GM18870 (cell line): ENCODE results near the gene APBA2.

Experiments
- ATAC-seq: cut with Tn5 transposase; IDR thresholded peaks from one replicate; pipeline ENCODE4 v1.9.1; 2021; ENCODE audit warnings: moderate library complexity; ENCODE audit not compliant: unreplicated experiment

APBA2 gene

GRCh38 chr15:28955160-28955992, 69.6 kb downstream of the APBA2 start:
- no peak for ATAC-seq

DNA sequence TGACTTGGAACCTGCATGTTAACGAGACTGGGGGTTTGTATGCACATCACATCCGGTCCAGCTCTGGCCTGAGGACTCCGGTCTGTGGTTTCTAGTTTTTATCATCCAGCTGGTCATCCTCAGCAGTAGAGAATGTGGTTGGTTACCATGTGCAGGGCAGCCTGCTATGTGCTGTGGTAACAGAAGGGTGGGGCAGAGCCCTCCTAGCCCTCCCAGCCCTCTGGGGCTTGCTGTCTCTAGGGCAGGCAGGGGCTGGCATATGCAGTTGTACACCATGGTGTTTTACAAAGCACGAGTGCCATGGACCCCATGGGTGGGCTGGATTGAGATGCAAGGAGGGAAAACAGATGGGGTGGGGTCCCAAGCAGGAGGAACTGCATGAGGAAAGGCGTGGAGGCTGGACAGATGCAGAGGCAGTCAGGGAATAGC, 70.2 kb downstream of the APBA2 start:
- no peak for ATAC-seq

GRCh38 chr15:28956491-28956890, 70.7 kb downstream of the APBA2 start:
- ATAC-seq, result no peak

- no peak for ATAC-seq
These were observed 72.1 kb downstream of the APBA2 start for GRCh38 chr15:28957606-28958498.

DNA sequence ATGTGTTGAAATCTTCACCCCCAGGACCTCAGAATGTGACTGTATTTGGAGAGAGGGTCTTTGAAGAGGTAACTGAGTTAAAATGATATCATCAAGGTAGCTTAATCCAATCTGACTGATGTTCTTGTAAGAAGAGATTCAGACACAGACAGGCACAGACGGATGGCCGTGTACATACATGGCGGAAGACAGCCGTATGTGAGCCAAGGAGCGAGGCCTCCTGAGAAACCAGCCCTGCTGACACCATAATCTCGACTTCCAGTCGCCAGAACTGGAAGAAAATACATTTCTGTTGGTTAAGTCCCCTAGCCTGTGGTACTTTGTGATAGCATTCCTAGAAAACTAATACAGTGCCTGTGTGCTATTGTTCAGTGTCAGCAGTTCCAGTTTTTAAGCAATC, 73.6 kb downstream of the APBA2 start:
- ATAC-seq, result no peak

DNA sequence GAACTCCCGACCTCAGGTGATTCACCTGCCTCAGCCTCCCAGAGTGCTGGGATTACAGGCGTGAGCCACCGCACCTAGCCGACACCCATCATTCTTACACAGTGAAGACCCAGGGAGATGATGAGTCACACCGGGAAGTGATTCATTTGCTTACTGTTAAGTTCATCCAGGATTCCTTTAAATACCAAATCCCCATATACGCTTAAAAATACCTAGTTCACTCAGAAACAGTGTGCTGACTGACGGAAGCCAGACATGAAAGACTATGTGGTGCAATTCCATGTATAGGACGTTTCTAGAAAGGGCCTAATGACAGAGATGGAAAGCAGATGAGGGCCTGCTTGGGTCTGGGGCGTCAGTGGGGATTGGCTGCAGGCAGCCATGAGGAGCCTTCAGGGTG, 75.2 kb downstream of the APBA2 start:
- ATAC-seq, result no peak

DNA sequence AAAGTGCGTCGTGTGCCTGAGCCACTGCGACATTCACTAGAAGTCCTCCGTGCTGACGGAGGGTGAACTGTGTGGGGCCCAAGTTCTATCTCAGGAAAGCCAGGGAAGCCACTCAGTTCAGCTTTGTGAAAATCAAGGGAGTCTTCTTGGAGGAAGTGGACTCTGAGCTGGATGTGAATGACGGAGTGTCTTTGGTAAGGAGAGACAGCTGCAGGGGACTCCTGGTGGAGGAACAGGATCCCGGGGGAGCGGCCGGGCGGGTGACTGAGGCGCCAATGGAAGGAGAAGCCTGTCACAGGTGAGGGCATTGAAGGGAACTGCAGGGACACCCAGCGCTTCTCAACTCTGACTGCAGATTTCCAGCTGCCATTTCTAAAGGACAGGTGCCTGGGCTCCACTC, 75.6 kb downstream of the APBA2 start:
- no peak for ATAC-seq

DNA sequence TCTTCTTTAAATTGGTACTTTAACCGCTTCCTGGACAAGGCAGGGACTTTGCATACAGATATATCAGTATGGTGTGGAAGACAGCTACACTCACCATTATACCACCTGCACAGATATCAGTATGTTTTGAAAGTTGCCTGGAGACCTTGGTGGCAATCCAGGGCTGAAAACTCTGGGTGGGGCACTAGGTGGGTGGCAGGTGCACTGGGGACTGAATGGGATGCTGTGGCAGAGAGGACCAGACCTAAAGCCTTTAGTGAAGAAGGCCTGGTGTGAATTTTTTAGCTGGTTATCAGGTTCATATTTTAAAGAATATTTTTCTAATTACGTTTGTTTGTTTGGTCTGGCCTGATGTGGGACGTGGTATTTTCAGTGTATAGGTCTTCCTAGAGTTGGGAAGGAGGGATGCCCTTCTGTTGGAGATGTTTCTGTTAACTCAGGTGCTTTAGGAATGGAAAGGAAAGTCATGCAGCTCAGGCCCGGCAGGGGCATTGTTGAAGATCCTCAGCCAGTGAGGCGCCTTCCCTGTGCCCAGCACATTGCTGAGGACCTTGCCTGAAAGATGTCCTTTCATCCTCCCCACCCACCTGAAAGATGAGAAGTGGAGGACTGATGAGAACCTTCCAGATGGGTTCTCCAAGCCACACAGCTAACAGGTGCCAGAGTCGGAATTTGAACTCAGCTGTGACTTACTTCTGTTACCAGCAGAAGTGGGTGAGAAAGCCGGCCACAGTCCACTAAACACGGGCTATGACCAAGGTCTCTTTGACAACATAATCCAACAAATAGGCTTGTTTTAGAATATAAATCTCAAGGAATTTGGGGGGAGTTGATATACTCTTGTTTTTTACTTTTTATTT, 77.3 kb downstream of the APBA2 start:
- ATAC-seq, result no peak

DNA sequence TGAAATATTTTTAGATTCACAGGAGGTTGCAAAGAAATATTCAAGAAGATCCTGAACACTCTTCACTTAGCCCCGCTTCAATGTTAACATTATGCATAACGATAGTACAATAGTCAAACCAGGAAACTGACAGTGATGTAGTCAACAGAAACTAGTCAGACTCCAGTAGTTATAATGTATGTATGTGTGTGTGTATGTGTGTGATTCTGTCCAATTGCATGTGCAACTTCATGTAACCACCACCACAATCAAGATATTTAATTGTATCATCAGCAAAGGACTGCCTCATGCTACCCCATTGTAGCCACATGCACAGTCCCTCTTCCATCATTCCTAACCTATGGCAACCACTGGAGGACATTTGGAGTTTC, 77.9 kb downstream of the APBA2 start:
- ATAC-seq, result no peak

- ATAC-seq, result no peak
These were observed 78.3 kb downstream of the APBA2 start for GRCh38 chr15:28964098-28964497.

DNA sequence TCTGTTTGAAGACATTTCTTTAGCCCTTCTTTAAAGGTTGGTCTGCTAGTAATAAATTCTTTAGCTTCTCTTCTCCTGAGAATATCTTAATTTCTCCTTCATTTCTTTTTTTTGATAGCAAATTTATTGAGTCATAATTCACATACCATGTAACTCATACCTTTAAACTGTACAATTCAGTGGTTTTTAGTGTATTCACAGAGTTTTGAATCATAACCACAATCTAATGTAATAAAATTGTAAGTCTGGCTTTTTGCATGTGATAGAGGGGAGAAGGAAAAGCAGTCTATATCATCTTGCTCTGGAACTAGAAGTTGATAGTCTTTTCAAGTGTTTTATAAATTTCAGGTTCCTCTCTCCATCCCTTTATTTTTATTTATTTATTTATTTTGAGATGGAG, 81.3 kb downstream of the APBA2 start:
- no peak for ATAC-seq

- ATAC-seq, result no peak
These were observed 82.2 kb downstream of the APBA2 start for GRCh38 chr15:28967990-28968389.

DNA sequence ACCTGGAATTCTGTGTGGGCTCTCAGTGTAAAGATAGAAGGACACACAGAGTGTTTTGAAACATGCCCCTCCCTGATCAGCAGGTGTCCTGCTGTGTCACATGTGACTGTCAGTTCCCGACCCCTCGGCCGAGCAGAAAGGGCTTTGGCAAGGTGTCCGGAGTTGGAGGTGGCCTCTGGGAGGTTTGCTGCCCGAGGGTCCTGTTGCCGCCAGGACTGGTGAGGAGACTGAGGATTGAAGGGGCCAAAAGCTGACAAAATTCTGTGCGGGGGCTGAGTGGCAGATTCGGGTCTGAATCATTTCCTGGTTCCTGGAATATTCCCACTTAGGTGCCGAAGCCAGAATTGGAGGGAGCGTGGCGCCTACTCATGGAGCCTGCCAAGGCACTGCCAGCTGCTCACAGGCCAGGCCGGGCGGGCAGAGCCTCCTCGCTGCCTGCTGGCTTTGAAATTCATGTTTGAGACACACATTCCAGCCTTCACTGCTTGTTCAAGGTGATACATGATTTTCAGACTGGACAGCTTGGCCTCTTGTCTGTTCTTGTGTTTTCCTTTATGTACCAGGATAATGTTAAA, 83.8 kb downstream of the APBA2 start:
- ATAC-seq, result no peak

- no peak for ATAC-seq
These were observed 88.4 kb downstream of the APBA2 start for GRCh38 chr15:28974142-28974541.

DNA sequence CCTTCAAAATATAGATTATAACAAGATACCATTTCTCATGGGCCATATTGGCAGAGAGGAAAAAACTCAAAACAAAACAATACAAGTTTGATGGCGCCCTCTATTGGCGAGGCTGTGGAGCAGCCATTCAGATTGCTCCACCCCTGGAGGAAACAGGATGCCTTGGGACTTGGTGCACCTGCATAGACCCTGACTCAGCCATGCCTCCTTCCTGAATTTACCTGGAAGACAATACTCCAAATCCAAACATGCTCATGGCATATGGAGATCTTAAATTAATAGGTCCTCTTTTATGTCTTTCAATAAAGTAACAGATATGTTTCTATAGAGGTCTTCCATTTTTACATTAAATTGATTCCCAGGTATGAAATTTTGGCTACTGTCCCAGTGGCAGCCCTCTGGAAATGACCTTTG, 90.0 kb downstream of the APBA2 start:
- ATAC-seq, result no peak

DNA sequence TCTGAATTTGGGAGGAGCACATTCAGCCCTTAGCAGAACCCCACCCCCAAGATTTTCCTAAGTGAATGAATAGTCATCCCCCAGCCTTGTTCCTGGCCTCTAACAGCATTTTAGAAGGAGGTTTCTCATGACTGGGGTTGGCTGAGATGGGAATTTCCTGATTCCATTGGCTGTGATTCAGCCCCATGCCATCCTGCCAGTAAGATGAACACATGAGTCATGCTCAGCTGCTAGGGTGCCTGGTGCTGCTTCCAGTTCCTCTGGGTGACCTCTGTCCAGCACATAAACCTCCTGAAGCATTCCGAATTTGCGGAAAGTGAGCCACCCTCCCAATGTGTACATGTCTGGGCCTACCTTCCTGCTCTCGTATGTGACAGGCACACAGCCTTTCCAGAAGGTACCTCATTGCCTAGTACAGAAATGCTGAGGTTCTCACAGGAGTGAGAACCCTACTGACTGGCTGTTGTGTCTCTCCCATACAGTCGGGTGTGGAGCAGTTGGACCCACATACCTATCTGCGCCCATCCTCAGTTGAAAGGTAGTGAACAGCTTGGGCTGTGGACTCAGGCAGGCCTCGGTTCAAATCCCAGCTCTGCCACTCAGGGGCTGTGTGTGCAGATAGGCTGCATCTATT, 91.7 kb downstream of the APBA2 start:
- no peak for ATAC-seq

DNA sequence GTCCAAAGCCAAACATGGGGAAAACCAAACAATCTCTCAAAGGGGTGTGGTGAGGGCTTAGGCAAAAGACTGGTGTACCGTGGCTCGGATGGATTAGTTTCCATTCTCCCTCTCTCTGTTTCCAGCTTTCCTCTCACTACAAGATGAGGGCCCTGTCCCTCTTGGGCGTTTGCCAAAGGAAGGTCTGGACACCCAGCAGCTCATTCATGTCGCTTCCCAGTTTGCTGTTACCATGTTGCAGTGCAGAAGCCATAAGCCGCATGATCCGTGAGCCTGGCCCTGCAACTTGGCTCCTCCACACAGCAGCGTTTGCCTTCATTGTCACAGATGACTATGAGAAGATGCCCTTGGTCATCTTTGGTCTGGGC, 92.2 kb downstream of the APBA2 start:
- no peak for ATAC-seq

- ATAC-seq, result no peak
These were observed 92.9 kb downstream of the APBA2 start for GRCh38 chr15:28978661-28979060.

DNA sequence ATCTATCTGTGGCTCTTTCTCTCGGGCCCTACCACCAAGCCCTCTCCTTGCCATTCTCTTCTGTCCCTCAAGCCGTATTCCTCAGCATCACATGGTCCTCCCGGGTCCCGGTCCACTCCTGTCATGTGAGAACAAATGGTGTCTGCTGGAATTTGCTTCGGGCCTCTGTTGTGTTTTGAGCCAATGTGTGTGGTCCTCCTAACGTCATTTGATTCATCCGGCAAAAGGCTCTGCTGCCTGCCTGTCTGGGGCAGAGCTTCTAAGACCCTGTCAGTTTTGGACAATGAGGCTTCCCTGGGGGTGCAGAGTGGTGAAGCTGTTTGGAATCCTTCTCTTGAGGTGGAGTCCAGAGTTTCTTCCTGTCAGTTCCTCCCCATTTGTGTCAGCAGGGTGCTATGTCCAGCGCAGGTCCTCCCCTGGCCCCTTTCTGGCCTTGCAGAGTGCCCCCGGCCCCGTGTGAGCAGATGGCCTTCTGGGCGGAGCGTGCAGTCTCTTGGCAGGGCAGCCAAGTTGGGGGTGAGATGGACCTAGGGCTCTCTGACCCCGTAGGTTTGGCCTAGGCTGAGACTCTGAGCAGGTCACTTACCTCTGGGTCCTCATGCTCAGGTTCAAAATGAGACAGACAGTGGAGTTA, 93.6 kb downstream of the APBA2 start:
- no peak for ATAC-seq
